Measurements from ENCODE around the gene ATP5MC3. TPM values are rescaled to one million over a fixed set of nuclear protein-coding genes. Genes with fewer than 3 reads are reported as not detected.

ATP5MC3 gene
- total and polyA plus RNA-seq, 2 donors (not counting 3 experiments of a cell fraction or from before 2014, with no cell fraction given) = 201 to 452 TPM

- Histone ChIP-seq H3K27me3 (ENCODE audit: control insufficient read depth in 2 of 2, insufficient read depth in 2 of 2, low read length in 2 of 2) (no peaks in the 10 kb centered on the region), H3K4me2 (ENCODE audit: insufficient read depth, low read length) (peak overlapping the region; percentile 100), H3K9ac (replicated peaks; ENCODE audit: extremely low read depth, insufficient read depth, low read length) (peak overlapping the region; percentile 99), H3K9me1 (replicated peaks; ENCODE audit: control insufficient read depth, extremely low read depth, insufficient read depth, low read length) (no peaks in the 10 kb centered on the region), H3K27ac (ENCODE audit: insufficient read depth, low read depth, low read length) (peak overlapping the region; percentile 93), H3K79me2 (ENCODE audit: control insufficient read depth, insufficient read depth, low read length) (peaks cover 54% of the 10 kb centered on the region), H3K4me1 (ENCODE audit: control insufficient read depth, extremely low read depth, insufficient read depth, low read length) (peaks cover 11% of the 10 kb centered on the region), H4K20me1 (replicated peaks; ENCODE audit: control insufficient read depth, extremely low read depth, insufficient read depth, low read length) (peaks cover 8% of the 10 kb centered on the region), H3K4me3 (replicated peaks in 1 of 3; ENCODE audit: insufficient read depth in 1 of 3, low read depth in 1 of 3, low read length in 3 of 3) (peak overlapping the region; percentile 86 to 99 (median 90)), H3K9me3 (replicated peaks; ENCODE audit: control insufficient read depth, insufficient read depth, low read length) (no peaks in the 10 kb centered on the region), H3K36me3 (ENCODE audit: control insufficient read depth in 2 of 2, extremely low read depth in 1 of 2, insufficient read depth in 2 of 2, low read length in 2 of 2) (no peaks in the 10 kb centered on the region), H2AFZ (ENCODE audit: low read depth, low read length) (peak overlapping the region; percentile 98)
- intact Hi-C loops (cut with micrococcal nuclease) = loop anchor here (5.0 to 10.0 kb wide), 2 partner anchors 402 to 680 kb away; partner anchors contain the start of genes CHRNA1 and GPR155
- BruUV-seq (replicated peaks) = TSS peak; percentile 51
- ChIA-PET CTCF (interaction anchor here (1.2 to 1.8 kb wide), 3 partner anchors 12 to 930 kb away, joined by 3 to 5 read pairs (median 3); no protein-coding TSS in a partner anchor), POLR2A (interaction anchor here (1.3 kb wide), 1 partner anchor 11 kb away, joined by 4 read pairs; no protein-coding TSS in a partner anchor)
- DNase-seq (ENCODE audit: low read depth, low spot score) (peak; percentile 61), FAIRE-seq (peak; percentile 31)
- TF ChIP-seq POLR2AphosphoS5 (IDR thresholded peaks at IDR 0.05; ENCODE audit: insufficient read depth, low read depth, low read length) (peak; percentile 37), POLR2A (IDR thresholded peaks at IDR 0.05; ENCODE audit: low read depth, low read length) (no peak)
- dilution Hi-C loops (cut with MboI; ENCODE audit: extremely low pct_ligation_motif_present, low sequenced_read_pairs) = no loop called here
Observed at GRCh38 chr2:175167076-175167791, 14.3 kb downstream of the ATP5MC3 start.

GRCh38 chr2:175166216-175166824 is 15.2 kb downstream of the ATP5MC3 start:
- CTCF ChIA-PET = interaction anchor here (1.2 to 1.8 kb wide), 3 partner anchors 11 to 931 kb away, joined by 3 to 5 read pairs (median 3); no protein-coding TSS in a partner anchor
- peak overlapping the region; percentile 99 for H3K9ac ChIP-seq (replicated peaks; ENCODE audit: extremely low read depth, insufficient read depth, low read length)
- intact Hi-C loops (cut with micrococcal nuclease) = loop anchor here (5.0 to 10.0 kb wide), 2 partner anchors 402 to 679 kb away; partner anchors contain the start of genes CHRNA1 and GPR155

More at GRCh38 chr2:175166216-175166824, 15.2 kb downstream of the ATP5MC3 start:
- DNase-seq (ENCODE audit: low read depth, low spot score) (no peak), FAIRE-seq (no peak)
- Histone ChIP-seq H3K36me3 (ENCODE audit: control insufficient read depth in 2 of 2, extremely low read depth in 1 of 2, insufficient read depth in 2 of 2, low read length in 2 of 2) (no peaks in the 10 kb centered on the region), H4K20me1 (replicated peaks; ENCODE audit: control insufficient read depth, extremely low read depth, insufficient read depth, low read length) (peaks cover 12% of the 10 kb centered on the region), H3K27ac (ENCODE audit: insufficient read depth, low read depth, low read length) (peak overlapping the region; percentile 93), H3K79me2 (ENCODE audit: control insufficient read depth, insufficient read depth, low read length) (peaks cover 63% of the 10 kb centered on the region), H2AFZ (ENCODE audit: low read depth, low read length) (no peak overlapping the region), H3K4me1 (ENCODE audit: control insufficient read depth, extremely low read depth, insufficient read depth, low read length) (peaks cover 11% of the 10 kb centered on the region), H3K4me3 (replicated peaks in 1 of 3; ENCODE audit: insufficient read depth in 1 of 3, low read depth in 1 of 3, low read length in 3 of 3) (peak overlapping the region; percentile 86 to 99 (median 90)), H3K27me3 (ENCODE audit: control insufficient read depth in 2 of 2, insufficient read depth in 2 of 2, low read length in 2 of 2) (no peaks in the 10 kb centered on the region), H3K9me3 (replicated peaks; ENCODE audit: control insufficient read depth, insufficient read depth, low read length) (no peaks in the 10 kb centered on the region), H3K9me1 (replicated peaks; ENCODE audit: control insufficient read depth, extremely low read depth, insufficient read depth, low read length) (no peaks in the 10 kb centered on the region), H3K4me2 (ENCODE audit: insufficient read depth, low read length) (peak overlapping the region; percentile 100)
- dilution Hi-C loops (cut with MboI; ENCODE audit: extremely low pct_ligation_motif_present, low sequenced_read_pairs) = no loop called here
- no peak for TF ChIP-seq POLR2A (IDR thresholded peaks at IDR 0.05; ENCODE audit: low read depth, low read length)
- TF ChIP-seq CTCF (IDR thresholded peaks at IDR 0.05; ENCODE audit: extremely low read depth in 1 of 2, insufficient read depth in 1 of 2, low read depth in 1 of 2, low read length in 2 of 2) = no peak
- no peak for TF ChIP-seq EZH2 (IDR thresholded peaks at IDR 0.05; ENCODE audit: borderline replicate concordance, low read depth, low read length, severe bottlenecking)
- no peak for TF ChIP-seq JUN (IDR thresholded peaks at IDR 0.05; ENCODE audit: borderline replicate concordance, insufficient read depth, insufficient read length, low read depth)
- TF ChIP-seq GATA2 (IDR thresholded peaks at IDR 0.05; ENCODE audit: insufficient read depth, insufficient read length, low read depth, low read length) = no peak
- TF ChIP-seq FOS (IDR thresholded peaks at IDR 0.05; ENCODE audit: borderline replicate concordance, insufficient read depth, low read length) = no peak
- no peak for TF ChIP-seq POLR2AphosphoS5 (IDR thresholded peaks at IDR 0.05; ENCODE audit: insufficient read depth, low read depth, low read length)
- no peak for TF ChIP-seq MYC (IDR thresholded peaks at IDR 0.05; ENCODE audit: low read depth, low read length)
- no peak for TF ChIP-seq MAX (IDR thresholded peaks at IDR 0.05; ENCODE audit: insufficient read depth, insufficient read length)
- no TSS peak for BruUV-seq (replicated peaks)
- POLR2A ChIA-PET = interaction anchor here (1.3 kb wide), 1 partner anchor 12 kb away, joined by 4 read pairs; no protein-coding TSS in a partner anchor

All from endothelial cell of umbilical vein (primary cell).